ENCODE measurements around the gene SOX10. TPM values are rescaled to one million over a fixed set of nuclear protein-coding genes. Genes with fewer than 3 reads are reported as not detected.
A peak's percentile ranks its signal among the peaks of the same experiment; 100 is the strongest.

The SOX10 gene
- total RNA-seq, 1 experiment from 2014 or later: not detected

DNA sequence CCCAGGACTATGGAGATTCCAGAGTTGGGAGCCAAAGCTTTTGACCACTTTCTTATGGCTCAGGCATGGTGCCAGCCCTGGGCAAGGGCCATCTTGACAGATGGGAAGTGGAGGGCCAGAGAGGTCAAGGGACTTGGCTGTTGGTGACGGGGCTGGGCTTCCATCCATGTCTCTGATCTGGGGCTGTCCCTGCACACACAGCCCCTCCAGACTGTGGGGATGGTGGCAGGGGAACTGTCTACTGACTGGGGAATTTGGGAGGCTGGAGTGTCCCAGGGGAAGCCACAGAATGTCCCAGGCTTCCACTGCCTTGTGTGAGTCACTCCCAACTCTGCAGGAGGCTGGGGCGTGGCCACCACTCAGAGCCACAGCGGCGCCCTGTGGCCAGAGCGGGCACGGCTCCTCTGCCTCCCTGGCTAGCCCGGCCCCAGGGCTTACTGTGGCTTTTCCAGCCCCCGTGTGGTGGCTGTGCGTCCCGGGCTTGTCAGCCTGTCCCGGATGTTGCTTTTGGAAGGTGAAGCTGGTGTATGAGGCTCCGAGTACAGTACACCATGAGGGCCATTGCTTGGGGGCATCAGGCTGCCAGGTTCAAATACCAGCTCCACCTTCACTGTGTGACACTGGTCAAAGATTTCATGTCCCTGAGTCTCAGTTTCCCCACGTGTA lies 50.5 kb downstream of the SOX10 start:
- Histone ChIP-seq H3K4me3 (ENCODE audit: low read depth in 2 of 2, low read length in 2 of 2) (no peak overlapping the region), H3K27ac (ENCODE audit: low read length) (no peak overlapping the region), H3K36me3 (ENCODE audit: control insufficient read depth, insufficient read depth, low read length) (no peaks in the 10 kb centered on the region), H3K4me1 (ENCODE audit: control insufficient read depth, insufficient read depth, low read length) (peaks cover 11% of the 10 kb centered on the region), H3K27me3 (ENCODE audit: control insufficient read depth, insufficient read depth, low read length) (no peaks in the 10 kb centered on the region), H3K9me3 (ENCODE audit: control insufficient read depth, insufficient read depth, low read depth, low read length) (no peaks in the 10 kb centered on the region)
- no TSS peak for BruUV-seq (replicated peaks)
- DNase-seq (ENCODE audit: low read depth, low spot score) (peak; percentile 67), ATAC-seq (peak; percentile 97)
- CTCF ChIA-PET: interaction anchor here (0.5 kb wide), 1 partner anchor 27 kb away, joined by 3 read pairs; no protein-coding TSS in a partner anchor
- POLR2A ChIA-PET: interaction anchor here (0.6 kb wide), 1 partner anchor 100 kb away, joined by 3 read pairs; no protein-coding TSS in a partner anchor
- intact Hi-C loops (cut with micrococcal nuclease; ENCODE audit: unreplicated experiment): no loop called here
- in situ Hi-C loops (cut with HindIII; ENCODE audit: low pct_unique_long_range_greater_than_20kb, low sequenced_read_pairs): no loop called here
- TF ChIP-seq, protein P1, sequence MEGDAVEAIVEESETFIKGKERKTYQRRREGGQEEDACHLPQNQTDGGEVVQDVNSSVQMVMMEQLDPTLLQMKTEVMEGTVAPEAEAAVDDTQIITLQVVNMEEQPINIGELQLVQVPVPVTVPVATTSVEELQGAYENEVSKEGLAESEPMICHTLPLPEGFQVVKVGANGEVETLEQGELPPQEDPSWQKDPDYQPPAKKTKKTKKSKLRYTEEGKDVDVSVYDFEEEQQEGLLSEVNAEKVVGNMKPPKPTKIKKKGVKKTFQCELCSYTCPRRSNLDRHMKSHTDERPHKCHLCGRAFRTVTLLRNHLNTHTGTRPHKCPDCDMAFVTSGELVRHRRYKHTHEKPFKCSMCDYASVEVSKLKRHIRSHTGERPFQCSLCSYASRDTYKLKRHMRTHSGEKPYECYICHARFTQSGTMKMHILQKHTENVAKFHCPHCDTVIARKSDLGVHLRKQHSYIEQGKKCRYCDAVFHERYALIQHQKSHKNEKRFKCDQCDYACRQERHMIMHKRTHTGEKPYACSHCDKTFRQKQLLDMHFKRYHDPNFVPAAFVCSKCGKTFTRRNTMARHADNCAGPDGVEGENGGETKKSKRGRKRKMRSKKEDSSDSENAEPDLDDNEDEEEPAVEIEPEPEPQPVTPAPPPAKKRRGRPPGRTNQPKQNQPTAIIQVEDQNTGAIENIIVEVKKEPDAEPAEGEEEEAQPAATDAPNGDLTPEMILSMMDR (IDR thresholded peaks at IDR 0.05): peak; percentile 91
- no peak for TF ChIP-seq POLR2AphosphoS5 (IDR thresholded peaks at IDR 0.05; ENCODE audit: low read depth, low read length)

- Histone ChIP-seq H3K4me1 (ENCODE audit: control insufficient read depth, insufficient read depth, low read length) (peaks cover 11% of the 10 kb centered on the region), H3K27me3 (ENCODE audit: control insufficient read depth, insufficient read depth, low read length) (no peaks in the 10 kb centered on the region), H3K9me3 (ENCODE audit: control insufficient read depth, insufficient read depth, low read depth, low read length) (no peaks in the 10 kb centered on the region), H3K4me3 (ENCODE audit: low read depth in 2 of 2, low read length in 2 of 2) (no peak overlapping the region), H3K27ac (ENCODE audit: low read length) (no peak overlapping the region), H3K36me3 (ENCODE audit: control insufficient read depth, insufficient read depth, low read length) (no peaks in the 10 kb centered on the region)
- in situ Hi-C loops (cut with HindIII; ENCODE audit: low pct_unique_long_range_greater_than_20kb, low sequenced_read_pairs): no loop called here
- ChIA-PET CTCF (no interaction called here), POLR2A (no interaction called here)
- intact Hi-C loops (cut with micrococcal nuclease; ENCODE audit: unreplicated experiment): no loop called here
- TF ChIP-seq, protein P2, sequence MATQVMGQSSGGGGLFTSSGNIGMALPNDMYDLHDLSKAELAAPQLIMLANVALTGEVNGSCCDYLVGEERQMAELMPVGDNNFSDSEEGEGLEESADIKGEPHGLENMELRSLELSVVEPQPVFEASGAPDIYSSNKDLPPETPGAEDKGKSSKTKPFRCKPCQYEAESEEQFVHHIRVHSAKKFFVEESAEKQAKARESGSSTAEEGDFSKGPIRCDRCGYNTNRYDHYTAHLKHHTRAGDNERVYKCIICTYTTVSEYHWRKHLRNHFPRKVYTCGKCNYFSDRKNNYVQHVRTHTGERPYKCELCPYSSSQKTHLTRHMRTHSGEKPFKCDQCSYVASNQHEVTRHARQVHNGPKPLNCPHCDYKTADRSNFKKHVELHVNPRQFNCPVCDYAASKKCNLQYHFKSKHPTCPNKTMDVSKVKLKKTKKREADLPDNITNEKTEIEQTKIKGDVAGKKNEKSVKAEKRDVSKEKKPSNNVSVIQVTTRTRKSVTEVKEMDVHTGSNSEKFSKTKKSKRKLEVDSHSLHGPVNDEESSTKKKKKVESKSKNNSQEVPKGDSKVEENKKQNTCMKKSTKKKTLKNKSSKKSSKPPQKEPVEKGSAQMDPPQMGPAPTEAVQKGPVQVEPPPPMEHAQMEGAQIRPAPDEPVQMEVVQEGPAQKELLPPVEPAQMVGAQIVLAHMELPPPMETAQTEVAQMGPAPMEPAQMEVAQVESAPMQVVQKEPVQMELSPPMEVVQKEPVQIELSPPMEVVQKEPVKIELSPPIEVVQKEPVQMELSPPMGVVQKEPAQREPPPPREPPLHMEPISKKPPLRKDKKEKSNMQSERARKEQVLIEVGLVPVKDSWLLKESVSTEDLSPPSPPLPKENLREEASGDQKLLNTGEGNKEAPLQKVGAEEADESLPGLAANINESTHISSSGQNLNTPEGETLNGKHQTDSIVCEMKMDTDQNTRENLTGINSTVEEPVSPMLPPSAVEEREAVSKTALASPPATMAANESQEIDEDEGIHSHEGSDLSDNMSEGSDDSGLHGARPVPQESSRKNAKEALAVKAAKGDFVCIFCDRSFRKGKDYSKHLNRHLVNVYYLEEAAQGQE (IDR thresholded peaks at IDR 0.05; ENCODE audit: insufficient read depth in 1 of 2, low read depth in 2 of 2, low read length in 1 of 2): no peak
- TF ChIP-seq TCF7L2 (IDR thresholded peaks at IDR 0.05; ENCODE audit: low read depth, low read length) (no peak), POLR2AphosphoS5 (IDR thresholded peaks at IDR 0.05; ENCODE audit: low read depth, low read length) (no peak)
- no TSS peak for BruUV-seq (replicated peaks)
- no peak for ATAC-seq
- no peak for DNase-seq (ENCODE audit: low read depth, low spot score)
These were observed 51.4 kb downstream of the SOX10 start for GRCh38 chr22:37932821-37933578.

DNA sequence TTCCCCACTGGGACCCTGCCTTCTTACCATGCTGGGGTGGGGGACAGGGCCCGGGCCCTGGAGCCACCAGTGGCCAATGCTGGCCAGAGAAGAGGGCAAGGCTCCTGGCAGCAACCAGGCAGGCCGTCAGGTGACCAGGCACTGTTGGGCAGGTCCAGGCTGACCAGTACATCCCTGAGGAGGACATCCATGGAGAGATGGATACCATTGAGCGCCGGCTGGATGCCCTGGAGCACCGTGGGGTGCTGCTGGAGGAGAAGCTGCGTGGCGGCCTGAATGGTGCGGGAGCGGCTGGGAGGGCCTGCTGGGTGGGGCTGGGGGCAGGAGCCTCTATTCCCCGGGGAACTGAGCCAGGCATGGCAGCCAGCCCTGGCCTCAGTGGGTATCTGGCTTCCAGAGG lies 52.0 kb downstream of the SOX10 start:
- Histone ChIP-seq H3K9me3 (ENCODE audit: control insufficient read depth, insufficient read depth, low read depth, low read length) (no peaks in the 10 kb centered on the region), H3K27me3 (ENCODE audit: control insufficient read depth, insufficient read depth, low read length) (no peaks in the 10 kb centered on the region), H3K36me3 (ENCODE audit: control insufficient read depth, insufficient read depth, low read length) (no peaks in the 10 kb centered on the region), H3K4me1 (ENCODE audit: control insufficient read depth, insufficient read depth, low read length) (peaks cover 11% of the 10 kb centered on the region), H3K27ac (ENCODE audit: low read length) (no peak overlapping the region), H3K4me3 (ENCODE audit: low read depth in 2 of 2, low read length in 2 of 2) (no peak overlapping the region)
- ChIA-PET POLR2A (no interaction called here), CTCF (no interaction called here)
- no peak for TF ChIP-seq SIN3A (IDR thresholded peaks at IDR 0.05; ENCODE audit: borderline replicate concordance, insufficient read depth, low read depth, low read length)
- TF ChIP-seq POLR2AphosphoS5 (IDR thresholded peaks at IDR 0.05; ENCODE audit: low read depth, low read length): no peak
- TF ChIP-seq, protein P1 (IDR thresholded peaks at IDR 0.05): no peak
- no peak for TF ChIP-seq TCF7L2 (IDR thresholded peaks at IDR 0.05; ENCODE audit: low read depth, low read length)
- TF ChIP-seq, protein P2 (IDR thresholded peaks at IDR 0.05; ENCODE audit: insufficient read depth in 1 of 2, low read depth in 2 of 2, low read length in 1 of 2): no peak
- no TSS peak for BruUV-seq (replicated peaks)
- in situ Hi-C loops (cut with HindIII; ENCODE audit: low pct_unique_long_range_greater_than_20kb, low sequenced_read_pairs): no loop called here
- DNase-seq (ENCODE audit: low read depth, low spot score): no peak
- intact Hi-C loops (cut with micrococcal nuclease; ENCODE audit: unreplicated experiment): no loop called here
- ATAC-seq: no peak

Measured in Panc1 (cell line).